WTC11 (cell line): ENCODE results near the gene FBN3.

Experiments
- ATF2 ChIP-seq: sonication (generic); formaldehyde crosslinking; IDR thresholded peaks from 2 replicates; pipeline ENCODE4 v1.8.1; 2022; ENCODE audit warnings: low read depth, missing genetic modification reagents, borderline replicate concordance
- CTCF ChIP-seq: fragments of 200-600 bp; IDR thresholded peaks from 2 replicates; pipeline ENCODE4 v1.8.0; 2022; ENCODE audit warnings: antibody characterized with exemption
- ESRRA ChIP-seq: sonication (generic); formaldehyde crosslinking; IDR thresholded peaks from 2 replicates; pipeline ENCODE4 v1.8.1; 2022; ENCODE audit warnings: mild to moderate bottlenecking, missing genetic modification reagents, borderline replicate concordance
- HMGXB4 ChIP-seq: sonication (generic); formaldehyde crosslinking; IDR thresholded peaks from 2 replicates; pipeline ENCODE4 v1.8.1; 2023; ENCODE audit warnings: mild to moderate bottlenecking, moderate library complexity, missing genetic modification reagents
- MAX ChIP-seq: sonication (generic); formaldehyde crosslinking; IDR thresholded peaks from 2 replicates; pipeline ENCODE4 v1.8.0; 2022; ENCODE audit warnings: mild to moderate bottlenecking, missing genetic modification reagents
- STAT6 ChIP-seq: sonication (generic); formaldehyde crosslinking; conservative IDR thresholded peaks from 2 replicates; pipeline ENCODE4 v1.8.1; 2023; ENCODE audit warnings: mild to moderate bottlenecking, low read depth, missing genetic modification reagents, moderate library complexity
- TCF7 ChIP-seq: sonication (generic); formaldehyde crosslinking; IDR thresholded peaks from 2 replicates; pipeline ENCODE4 v1.8.0; 2022; ENCODE audit warnings: mild to moderate bottlenecking, low read depth, missing genetic modification reagents, moderate library complexity
- USF2 ChIP-seq: sonication (generic); formaldehyde crosslinking; IDR thresholded peaks from 2 replicates; pipeline ENCODE4 v1.8.1; 2023; ENCODE audit warnings: mild to moderate bottlenecking, missing genetic modification reagents, moderate library complexity

- no peak for TF ChIP-seq ESRRA (CRISPR knock-in tag)
- no peak for TF ChIP-seq ATF2 (CRISPR knock-in tag)
- no peak for TF ChIP-seq CTCF
- no peak for TF ChIP-seq USF2 (CRISPR knock-in tag)
- TF ChIP-seq STAT6 (CRISPR knock-in tag), result no peak
- no peak for TF ChIP-seq MAX (CRISPR knock-in tag)
- TF ChIP-seq HMGXB4, result no peak
- no peak for TF ChIP-seq TCF7 (CRISPR knock-in tag)
Observed at GRCh38 chr19:8042900-8043299, 106.5 kb downstream of the FBN3 start.
